Measurements from ENCODE around the gene TMEM270.

The TMEM270 gene

DNA sequence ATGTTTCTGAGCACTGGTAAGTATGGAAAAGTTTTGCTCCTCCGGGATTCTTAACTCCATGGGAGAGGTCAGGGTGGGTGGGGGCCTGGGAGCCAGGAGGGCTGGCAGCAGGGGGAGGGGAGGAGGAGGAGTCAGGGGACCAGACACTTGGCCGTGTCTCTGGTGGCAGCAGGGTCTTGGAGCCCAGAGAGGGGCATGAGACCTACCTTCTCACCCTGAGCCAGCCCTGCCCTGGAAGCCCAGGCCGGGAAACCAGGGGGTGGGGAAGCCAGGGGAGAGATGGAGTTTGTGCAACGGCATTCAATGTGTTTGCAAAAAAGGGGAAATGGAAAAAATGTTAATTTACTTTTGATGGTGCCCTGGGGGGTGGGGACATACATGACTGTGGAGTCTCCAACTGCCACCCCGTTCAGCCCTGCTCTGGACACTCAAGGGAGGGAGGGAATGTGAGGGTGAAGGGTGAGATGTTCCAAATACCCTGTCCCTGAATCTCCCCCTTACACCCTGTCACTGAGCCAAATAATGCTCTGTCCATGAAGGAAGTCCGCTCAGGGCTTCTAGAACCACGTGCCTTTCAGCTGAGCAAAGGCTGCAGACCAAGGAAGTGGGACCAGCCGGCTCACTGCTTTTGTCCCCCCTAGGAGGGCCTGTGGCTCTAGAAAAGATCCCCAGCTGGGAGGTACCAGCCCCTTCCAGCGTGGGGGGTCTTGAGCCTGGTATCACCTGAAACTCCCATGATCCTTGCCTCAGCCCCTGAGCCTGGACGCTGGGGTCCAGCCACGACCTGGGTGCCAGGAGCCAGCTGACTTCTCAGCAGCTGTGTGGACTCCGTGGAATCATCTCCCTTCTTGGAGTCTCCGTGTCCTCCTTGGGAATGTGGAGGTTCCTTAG is 48.3 kb downstream of the TMEM270 start:
- DNase-seq, result no peak

GRCh38 chr7:73909996-73910395 is 49.0 kb downstream of the TMEM270 start:
- no peak for DNase-seq

GRCh38 chr7:73912223-73912622 is 51.3 kb downstream of the TMEM270 start:
- no peak for DNase-seq
